ENCODE measurements around the gene MAP4K2. TPM values are rescaled to one million over a fixed set of nuclear protein-coding genes. Genes with fewer than 3 reads are reported as not detected.

The MAP4K2 gene
- total RNA-seq, 1 experiment from 2014 or later, result 16.8 TPM

- Mint-ChIP-seq H3K4me3 (ENCODE audit: unreplicated experiment) (no peak overlapping the region), H3K27me3 (ENCODE audit: insufficient read depth, unreplicated experiment) (no peaks in the 10 kb centered on the region), H3K27ac (ENCODE audit: unreplicated experiment) (no peak overlapping the region), H3K4me1 (ENCODE audit: low read depth, unreplicated experiment) (no peaks in the 10 kb centered on the region), H3K9me3 (ENCODE audit: unreplicated experiment) (no peaks in the 10 kb centered on the region), H3K36me3 (ENCODE audit: insufficient read depth, unreplicated experiment) (peaks cover 100% of the 10 kb centered on the region)
- Histone ChIP-seq H3K4me1 (no peaks in the 10 kb centered on the region), H3K27me3 (replicated peaks; ENCODE audit: control insufficient read depth, insufficient read depth, low read length) (no peaks in the 10 kb centered on the region), H3K36me3 (ENCODE audit: control insufficient read depth, insufficient read depth, low read length) (peaks cover 38% of the 10 kb centered on the region), H3K9me3 (no peaks in the 10 kb centered on the region), H3K4me3 (ENCODE audit: low read depth, low read length) (no peak overlapping the region)
- no peak for TF ChIP-seq CTCF (IDR thresholded peaks at IDR 0.05; ENCODE audit: insufficient read depth in 1 of 2, low read depth in 1 of 2, low read length in 1 of 2, severe bottlenecking in 1 of 2, unreplicated experiment in 1 of 2)
- intact Hi-C loops (cut with micrococcal nuclease; ENCODE audit: unreplicated experiment), result loop anchor here (10.0 kb wide), 1 partner anchor 345 kb away; the partner anchor contains the start of genes TM7SF2 and ZNHIT2
- BruUV-seq (replicated peaks), result no TSS peak
- CTCF ChIA-PET, result no interaction called here
- DNase-seq, result peak in 1 of 2 experiments; percentile 31
- POLR2A ChIA-PET, result interaction anchor here (0.5 to 1.6 kb wide), 2 partner anchors 9 to 37 kb away, joined by 3 to 13 read pairs; no protein-coding TSS in a partner anchor
Measured at GRCh38 chr11:64770120-64770519, 32.9 kb downstream of the MAP4K2 start.

GRCh38 chr11:64769283-64769682 is 33.7 kb downstream of the MAP4K2 start:
- Histone ChIP-seq H3K36me3 (ENCODE audit: control insufficient read depth, insufficient read depth, low read length) (peaks cover 40% of the 10 kb centered on the region), H3K9me3 (no peaks in the 10 kb centered on the region), H3K27me3 (replicated peaks; ENCODE audit: control insufficient read depth, insufficient read depth, low read length) (no peaks in the 10 kb centered on the region), H3K4me3 (ENCODE audit: low read depth, low read length) (no peak overlapping the region), H3K4me1 (no peaks in the 10 kb centered on the region)
- H3K4me1 Mint-ChIP-seq (ENCODE audit: low read depth, unreplicated experiment), result no peaks in the 10 kb centered on the region
- peaks cover 100% of the 10 kb centered on the region for H3K36me3 Mint-ChIP-seq (ENCODE audit: insufficient read depth, unreplicated experiment)
- no peaks in the 10 kb centered on the region for H3K27me3 Mint-ChIP-seq (ENCODE audit: insufficient read depth, unreplicated experiment)
- ChIA-PET POLR2A (interaction anchor here (1.6 kb wide), 1 partner anchor 10 kb away, joined by 13 read pairs; no protein-coding TSS in a partner anchor), CTCF (no interaction called here)
- intact Hi-C loops (cut with micrococcal nuclease; ENCODE audit: unreplicated experiment), result no loop called here
- no peak for TF ChIP-seq CTCF (IDR thresholded peaks at IDR 0.05; ENCODE audit: insufficient read depth in 1 of 2, low read depth in 1 of 2, low read length in 1 of 2, severe bottlenecking in 1 of 2, unreplicated experiment in 1 of 2)
- no peak for DNase-seq
- H3K9me3 Mint-ChIP-seq (ENCODE audit: unreplicated experiment), result no peaks in the 10 kb centered on the region
- peak overlapping the region; percentile 2 for H3K27ac Mint-ChIP-seq (ENCODE audit: unreplicated experiment)
- no TSS peak for BruUV-seq (replicated peaks)
- no peak overlapping the region for H3K4me3 Mint-ChIP-seq (ENCODE audit: unreplicated experiment)

GRCh38 chr11:64768300-64768694 is 34.7 kb downstream of the MAP4K2 start:
- POLR2A ChIA-PET, result interaction anchor here (1.6 kb wide), 1 partner anchor 11 kb away, joined by 13 read pairs; no protein-coding TSS in a partner anchor

More at GRCh38 chr11:64768300-64768694, 34.7 kb downstream of the MAP4K2 start:
- intact Hi-C loops (cut with micrococcal nuclease; ENCODE audit: unreplicated experiment), result no loop called here
- Mint-ChIP-seq H3K4me1 (ENCODE audit: low read depth, unreplicated experiment) (no peaks in the 10 kb centered on the region), H3K9me3 (ENCODE audit: unreplicated experiment) (no peaks in the 10 kb centered on the region), H3K27me3 (ENCODE audit: insufficient read depth, unreplicated experiment) (no peaks in the 10 kb centered on the region), H3K27ac (ENCODE audit: unreplicated experiment) (no peak overlapping the region), H3K4me3 (ENCODE audit: unreplicated experiment) (no peak overlapping the region), H3K36me3 (ENCODE audit: insufficient read depth, unreplicated experiment) (peaks cover 100% of the 10 kb centered on the region)
- CTCF ChIA-PET, result no interaction called here
- no peak for TF ChIP-seq CTCF (IDR thresholded peaks at IDR 0.05; ENCODE audit: insufficient read depth in 1 of 2, low read depth in 1 of 2, low read length in 1 of 2, severe bottlenecking in 1 of 2, unreplicated experiment in 1 of 2)
- Histone ChIP-seq H3K4me1 (no peaks in the 10 kb centered on the region), H3K36me3 (ENCODE audit: control insufficient read depth, insufficient read depth, low read length) (peaks cover 38% of the 10 kb centered on the region), H3K4me3 (ENCODE audit: low read depth, low read length) (no peak overlapping the region), H3K27me3 (replicated peaks; ENCODE audit: control insufficient read depth, insufficient read depth, low read length) (no peaks in the 10 kb centered on the region), H3K9me3 (no peaks in the 10 kb centered on the region)
- DNase-seq, result no peak
- no TSS peak for BruUV-seq (replicated peaks)
